Prostate gland (tissue), 2 donors: Measurements from ENCODE around the gene TPRA1.

Experiments
- POLR2A ChIP-seq: fragments of 450-650 bp; IDR thresholded peaks from one replicate; pipeline ENCODE4 v1.6.1; 2016; ENCODE audit warnings: antibody characterized with exemption, mild to moderate bottlenecking
- POLR2AphosphoS5 ChIP-seq: sonication (generic); formaldehyde crosslinking; IDR thresholded peaks from one replicate; pipeline ENCODE4 v1.6.1; 2017; ENCODE audit warnings: antibody characterized with exemption
- TF ChIP-seq, protein P1 (sequence below), 4 experiments: fragments of 200-600 bp in 2 of 4; fragments of 450-650 bp in 2 of 4; sonication (generic) in 2 of 4; IDR thresholded peaks; 1 replicate in 3 of 4; 2 replicates in 1 of 4; pipeline ENCODE4 v1.5.1; 2016 to 2019; ENCODE audit warnings: antibody characterized with exemption in 4 of 4, mild to moderate bottlenecking in 2 of 4, moderate library complexity in 2 of 4

GRCh38 chr3:127566833-127567232 is 23.7 kb downstream of the TPRA1 start:
- TF ChIP-seq, protein P1, sequence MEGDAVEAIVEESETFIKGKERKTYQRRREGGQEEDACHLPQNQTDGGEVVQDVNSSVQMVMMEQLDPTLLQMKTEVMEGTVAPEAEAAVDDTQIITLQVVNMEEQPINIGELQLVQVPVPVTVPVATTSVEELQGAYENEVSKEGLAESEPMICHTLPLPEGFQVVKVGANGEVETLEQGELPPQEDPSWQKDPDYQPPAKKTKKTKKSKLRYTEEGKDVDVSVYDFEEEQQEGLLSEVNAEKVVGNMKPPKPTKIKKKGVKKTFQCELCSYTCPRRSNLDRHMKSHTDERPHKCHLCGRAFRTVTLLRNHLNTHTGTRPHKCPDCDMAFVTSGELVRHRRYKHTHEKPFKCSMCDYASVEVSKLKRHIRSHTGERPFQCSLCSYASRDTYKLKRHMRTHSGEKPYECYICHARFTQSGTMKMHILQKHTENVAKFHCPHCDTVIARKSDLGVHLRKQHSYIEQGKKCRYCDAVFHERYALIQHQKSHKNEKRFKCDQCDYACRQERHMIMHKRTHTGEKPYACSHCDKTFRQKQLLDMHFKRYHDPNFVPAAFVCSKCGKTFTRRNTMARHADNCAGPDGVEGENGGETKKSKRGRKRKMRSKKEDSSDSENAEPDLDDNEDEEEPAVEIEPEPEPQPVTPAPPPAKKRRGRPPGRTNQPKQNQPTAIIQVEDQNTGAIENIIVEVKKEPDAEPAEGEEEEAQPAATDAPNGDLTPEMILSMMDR (IDR thresholded peaks at IDR 0.05), result no peak
- no peak for TF ChIP-seq POLR2AphosphoS5
- no peak for TF ChIP-seq POLR2A
